GM23338 (cell line): Measurements from ENCODE around the gene IL4I1. TPM values are rescaled to one million over a fixed set of nuclear protein-coding genes. Genes with fewer than 3 reads are reported as not detected.

Experiments
- ATAC-seq: fragments of 200-7000 bp; cut with Tn5 transposase; 3 replicates; pipeline ENCODE4 v1.9.1; 2020
- DNase-seq: peaks from one replicate; pipeline ENCODE4 v3.0.0-alpha.2; 2015; ENCODE audit warnings: low spot score
- H2AFZ ChIP-seq: fragments of 200-600 bp; sonication (generic); 2 replicates; pipeline ENCODE4 v1.8.0; 2016; ENCODE audit warnings: antibody characterized with exemption, mild to moderate bottlenecking, moderate library complexity
- H3F3A ChIP-seq: fragments of 200-600 bp; sonication (generic); replicated peaks from 2 replicates; pipeline ENCODE4 v1.8.0; 2017; ENCODE audit warnings: antibody characterized with exemption, mixed run types, low read depth
- H3K27ac ChIP-seq: fragments of 200-600 bp; sonication (generic); 2 replicates; pipeline ENCODE4 v1.6.1; 2016; ENCODE audit warnings: low read depth
- H3K27me3 ChIP-seq: fragments of 200-600 bp; sonication (generic); 2 replicates; pipeline ENCODE4 v1.8.0; 2016; ENCODE audit warnings: mild to moderate bottlenecking, mixed run types, moderate library complexity; ENCODE audit not compliant: insufficient read depth
- H3K36me3 ChIP-seq: fragments of 200-600 bp; sonication (generic); 2 replicates; pipeline ENCODE4 v1.8.0; 2016; ENCODE audit warnings: mild to moderate bottlenecking; ENCODE audit not compliant: insufficient read depth
- H3K4me1 ChIP-seq: fragments of 200-600 bp; sonication (generic); 2 replicates; pipeline ENCODE4 v1.8.0; 2016; ENCODE audit warnings: mild to moderate bottlenecking, moderate library complexity; ENCODE audit not compliant: insufficient read depth
- H3K4me2 ChIP-seq: fragments of 200-600 bp; sonication (generic); 2 replicates; pipeline ENCODE4 v1.7.1; 2017; ENCODE audit warnings: mixed run types
- H3K4me3 ChIP-seq: fragments of 200-600 bp; sonication (generic); 2 replicates; pipeline ENCODE4 v1.6.1; 2016; ENCODE audit warnings: mixed run types
- H3K79me2 ChIP-seq: fragments of 200-600 bp; sonication (generic); replicated peaks from 2 replicates; pipeline ENCODE4 v1.8.0; 2017; ENCODE audit warnings: mild to moderate bottlenecking; ENCODE audit not compliant: insufficient read depth
- H3K9me2 ChIP-seq: fragments of 200-600 bp; sonication (generic); 2 replicates; pipeline ENCODE4 v1.8.0; 2017; ENCODE audit not compliant: insufficient read depth
- H4K20me1 ChIP-seq: fragments of 200-600 bp; sonication (generic); replicated peaks from 2 replicates; pipeline ENCODE4 v1.8.0; 2017; ENCODE audit warnings: mild to moderate bottlenecking; ENCODE audit not compliant: insufficient read depth
- H3K27ac Mint-ChIP-seq: 2 replicates; pipeline ENCODE4 v1.8.0; 2020; ENCODE audit warnings: inconsistent platforms, mild to moderate bottlenecking, moderate library complexity, mixed read lengths
- H3K27me3 Mint-ChIP-seq: 3 replicates; pipeline ENCODE4 v1.8.0; 2022; ENCODE audit warnings: low read depth, mild to moderate bottlenecking, moderate library complexity, mixed read lengths, inconsistent platforms; ENCODE audit not compliant: insufficient read depth, poor library complexity
- H3K36me3 Mint-ChIP-seq: 3 replicates; pipeline ENCODE4 v1.8.0; 2021; ENCODE audit warnings: low read depth, mild to moderate bottlenecking, inconsistent platforms, moderate library complexity, mixed read lengths
- H3K4me1 Mint-ChIP-seq: 3 replicates; pipeline ENCODE4 v1.8.0; 2020; ENCODE audit warnings: mild to moderate bottlenecking, inconsistent platforms, mixed read lengths
- H3K4me3 Mint-ChIP-seq: 3 replicates; pipeline ENCODE4 v1.8.0; 2021; ENCODE audit warnings: moderate library complexity, mild to moderate bottlenecking, inconsistent platforms, mixed read lengths
- H3K9me3 Mint-ChIP-seq: 3 replicates; pipeline ENCODE4 v1.8.0; 2020; ENCODE audit warnings: moderate library complexity, mild to moderate bottlenecking, inconsistent platforms, mixed read lengths
- CREB1 ChIP-seq: fragments of 250-450 bp; sonication (Bioruptor Pico); IDR thresholded peaks from 2 replicates; pipeline ENCODE4 v1.5.0; 2020; ENCODE audit warnings: low read depth, mild to moderate bottlenecking, moderate library complexity
- EZH2 ChIP-seq: fragments of 200-600 bp; sonication (generic); IDR thresholded peaks from one replicate; pipeline ENCODE4 v1.8.0; 2017; ENCODE audit warnings: antibody characterized with exemption, mild to moderate bottlenecking, low read depth; ENCODE audit not compliant: unreplicated experiment
- JUNB ChIP-seq: IDR thresholded peaks from one replicate; pipeline ENCODE4 v1.6.1; 2016; ENCODE audit warnings: antibody characterized with exemption; ENCODE audit not compliant: unreplicated experiment
- NANOG ChIP-seq: IDR thresholded peaks from 2 replicates; pipeline ENCODE4 v1.6.1; 2016; ENCODE audit warnings: antibody characterized with exemption, borderline replicate concordance
- POLR2AphosphoS5 ChIP-seq: IDR thresholded peaks from 2 replicates; pipeline ENCODE4 v1.6.1; 2016; ENCODE audit warnings: antibody characterized with exemption, low read depth
- ZNF462 ChIP-seq: fragments of 250-450 bp; sonication (Bioruptor Pico); IDR thresholded peaks from 2 replicates; pipeline ENCODE4 v1.5.0; 2020; ENCODE audit warnings: mild to moderate bottlenecking, moderate library complexity
- polyA plus RNA-seq: library from polyadenylated mRNA; unstranded; fragments of >200 nt; fragmentation: Nextera tagmentation; extraction: Ambion mirVana; gene quantifications from 2 replicates; pipeline ENCODE4 v1.2.1, GENCODE V29; 2016
- total RNA-seq: library from RNA; depleted of rRNA; stranded (reverse); fragments of >200 nt; shearing (Covaris generic); gene quantifications from 2 replicates; pipeline ENCODE4 v1.2.3, GENCODE V29; 2014

Gene IL4I1
- total and polyA plus RNA-seq, 2 experiments from 2014 or later = 0.60 to 0.69 TPM

GRCh38 chr19:49860336-49861102 is 36.2 kb downstream of the IL4I1 start:
- Histone ChIP-seq H4K20me1 (peaks cover 21% of the 10 kb centered on the region), H2AFZ (no peak overlapping the region), H3K4me1 (peaks cover 3% of the 10 kb centered on the region; the same call in 1 of the 2 replicates), H3K27ac (peak overlapping the region; percentile 83), H3K4me2 (no peak overlapping the region), H3K27me3 (no peaks in the 10 kb centered on the region), H3K9me2 (no peaks in the 10 kb centered on the region), H3K4me3 (no peak overlapping the region), H3K79me2 (peaks cover 12% of the 10 kb centered on the region), H3F3A (peaks cover 66% of the 10 kb centered on the region), H3K36me3 (peaks cover 15% of the 10 kb centered on the region)
- Mint-ChIP-seq H3K27ac (no peak overlapping the region; the same call in 1 of the 2 replicates), H3K9me3 (peaks cover 6% of the 10 kb centered on the region; the same call in 2 of the 3 replicates), H3K4me1 (peaks cover 23% of the 10 kb centered on the region), H3K27me3 (peaks cover 50% of the 10 kb centered on the region), H3K4me3 (no peak overlapping the region), H3K36me3 (peaks cover 78% of the 10 kb centered on the region)
- DNase-seq (no peak), ATAC-seq (no peak)
- TF ChIP-seq POLR2AphosphoS5 (peak; percentile 13), CREB1 (CRISPR knock-in tag) (no peak), ZNF462 (no peak)

GRCh38 chr19:49859682-49860335 is 36.9 kb downstream of the IL4I1 start:
- H2AFZ ChIP-seq = no peak overlapping the region
- TF ChIP-seq NANOG (no peak), JUNB (no peak), POLR2AphosphoS5 (0 out of 2 replicates have a peak, but pooled peaks have one; percentile 51), EZH2 (no peak)
- H3K27me3 ChIP-seq = no peaks in the 10 kb centered on the region
- peaks cover 70% of the 10 kb centered on the region for H3F3A ChIP-seq
- no peaks in the 10 kb centered on the region for H3K9me2 ChIP-seq
- Mint-ChIP-seq H3K27ac (no peak overlapping the region), H3K4me3 (no peak overlapping the region), H3K27me3 (peaks cover 53% of the 10 kb centered on the region), H3K9me3 (peaks cover 6% of the 10 kb centered on the region; the same call in 2 of the 3 replicates), H3K36me3 (peaks cover 77% of the 10 kb centered on the region), H3K4me1 (peaks cover 16% of the 10 kb centered on the region)
- H4K20me1 ChIP-seq = peaks cover 18% of the 10 kb centered on the region
- H3K4me1 ChIP-seq = peaks cover under 1% of the 10 kb centered on the region; the same call in 1 of the 2 replicates
- no peak overlapping the region for H3K4me2 ChIP-seq
- no peak overlapping the region for H3K27ac ChIP-seq
- peaks cover 14% of the 10 kb centered on the region for H3K36me3 ChIP-seq
- no peak overlapping the region for H3K4me3 ChIP-seq
- DNase-seq (no peak), ATAC-seq (no peak)
- H3K79me2 ChIP-seq = peaks cover 7% of the 10 kb centered on the region
